ENCODE data around the gene LRRC32. TPM values are rescaled to one million over a fixed set of nuclear protein-coding genes. Genes with fewer than 3 reads are reported as not detected.

LRRC32 gene
- total RNA-seq, 4 donors from 2014 or later, result 22.7 to 37.6 (median 31.1) TPM

- H3K36me3 ChIP-seq, result no peaks in the 10 kb centered on the region
- peaks cover 5% of the 10 kb centered on the region for H3K27me3 ChIP-seq
- 92% methylated on average over 2 of the region's 2 CpGs; no CpG with 5 or more reads in 1 of the 2 donors for WGBS, 2 donors (ENCODE audit: low coverage in 1 of 2)
- no peak overlapping the region for H3K27ac ChIP-seq
- no peak overlapping the region for H3K4me3 ChIP-seq
- TF ChIP-seq POLR2A (IDR thresholded peaks at IDR 0.05) (no peak), CTCF (IDR thresholded peaks at IDR 0.05) (no peak), EP300 (IDR thresholded peaks at IDR 0.05) (no peak), POLR2AphosphoS5 (IDR thresholded peaks at IDR 0.05) (no peak)
- H3K9me3 ChIP-seq, result peaks cover 0 to 8% (median 0%) of the 10 kb centered on the region in 3 donors
- no peak for ATAC-seq
- peaks cover 0 to 8% (median 0%) of the 10 kb centered on the region in 3 donors for H3K4me1 ChIP-seq
These were observed 12.1 kb upstream of the LRRC32 start for GRCh38 chr11:76682684-76683083.

GRCh38 chr11:76682106-76682505 is 11.6 kb upstream of the LRRC32 start:
- 84 to 100% methylated on average over 1 to 2 of the region's 2 CpGs for WGBS, 2 donors (ENCODE audit: low coverage in 1 of 2)
- Histone ChIP-seq H3K27ac (no peak overlapping the region), H3K27me3 (peaks cover 5% of the 10 kb centered on the region), H3K9me3 (peaks cover 0 to 8% (median 0%) of the 10 kb centered on the region in 3 donors), H3K4me3 (no peak overlapping the region), H3K4me1 (peaks cover 0 to 12% (median 0%) of the 10 kb centered on the region in 3 donors), H3K36me3 (no peaks in the 10 kb centered on the region)
- ATAC-seq, result no peak
- TF ChIP-seq POLR2A (IDR thresholded peaks at IDR 0.05) (no peak), CTCF (IDR thresholded peaks at IDR 0.05) (no peak), EP300 (IDR thresholded peaks at IDR 0.05) (no peak), POLR2AphosphoS5 (IDR thresholded peaks at IDR 0.05) (no peak)

GRCh38 chr11:76680518-76681425 is 10.2 kb upstream of the LRRC32 start:
- H3K4me1 ChIP-seq, result peaks cover 0 to 12% (median 0%) of the 10 kb centered on the region in 3 donors
- H3K27ac ChIP-seq, result no peak overlapping the region
- H3K27me3 ChIP-seq, result peaks cover 5% of the 10 kb centered on the region
- H3K36me3 ChIP-seq, result no peaks in the 10 kb centered on the region
- peak; percentile 42 for ATAC-seq
- TF ChIP-seq POLR2AphosphoS5 (IDR thresholded peaks at IDR 0.05) (no peak), CTCF (IDR thresholded peaks at IDR 0.05) (peak in 3 of 4 experiments; percentile 67 to 91 (median 72))
- 11 to 64% methylated on average over 3 to 7 of the region's 22 CpGs for WGBS, 2 donors (ENCODE audit: low coverage in 1 of 2)
- H3K9me3 ChIP-seq, result peaks cover 0 to 8% (median 0%) of the 10 kb centered on the region in 3 donors
- H3K4me3 ChIP-seq, result no peak overlapping the region

- H3K9me3 ChIP-seq, result no peaks in the 10 kb centered on the region
- WGBS, 2 donors (ENCODE audit: low coverage in 1 of 2), result 81 to 89% methylated on average over 7 to 8 of the region's 8 CpGs
- H3K4me1 ChIP-seq, result peaks cover 0 to 12% (median 0%) of the 10 kb centered on the region in 3 donors
- no peak overlapping the region for H3K27ac ChIP-seq
- TF ChIP-seq CTCF (IDR thresholded peaks at IDR 0.05) (no peak), EP300 (IDR thresholded peaks at IDR 0.05) (no peak), POLR2AphosphoS5 (IDR thresholded peaks at IDR 0.05) (no peak), POLR2A (IDR thresholded peaks at IDR 0.05) (no peak)
- no peak overlapping the region for H3K4me3 ChIP-seq
- ATAC-seq, result no peak
- no peaks in the 10 kb centered on the region for H3K36me3 ChIP-seq
- H3K27me3 ChIP-seq, result peaks cover 5% of the 10 kb centered on the region
These were observed 7.8 kb upstream of the LRRC32 start for GRCh38 chr11:76678321-76678720.

GRCh38 chr11:76677458-76677765 is 6.9 kb upstream of the LRRC32 start:
- H3K27ac ChIP-seq, result no peak overlapping the region
- H3K4me3 ChIP-seq, result no peak overlapping the region
- no peak for ATAC-seq
- H3K4me1 ChIP-seq, result peaks cover 0 to 21% (median 0%) of the 10 kb centered on the region in 3 donors
- H3K27me3 ChIP-seq, result peaks cover 5% of the 10 kb centered on the region
- H3K9me3 ChIP-seq, result no peaks in the 10 kb centered on the region
- H3K36me3 ChIP-seq, result no peaks in the 10 kb centered on the region
- no peak for TF ChIP-seq POLR2AphosphoS5 (IDR thresholded peaks at IDR 0.05)
- no peak for TF ChIP-seq CTCF (IDR thresholded peaks at IDR 0.05)
- no peak for TF ChIP-seq POLR2A (IDR thresholded peaks at IDR 0.05)
- no peak for TF ChIP-seq EP300 (IDR thresholded peaks at IDR 0.05)
